PC-3 (cell line): ENCODE results near the gene SGMS1.

ENCODE experiments used
- CTCF ChIP-seq: fragments of 300-600 bp; sonication (generic); conservative IDR thresholded peaks from 2 replicates; pipeline ENCODE4 v1.5.1; 2017; ENCODE audit warnings: antibody characterized with exemption, low read depth, mild to moderate bottlenecking, low read length
- EZH2phosphoT487 ChIP-seq: fragments of 300-600 bp; sonication (generic); IDR thresholded peaks from 2 replicates; pipeline ENCODE4 v1.6.1; 2018; ENCODE audit warnings: mild to moderate bottlenecking, antibody characterized with exemption, low read length, borderline replicate concordance

GRCh38 chr10:50447691-50448090 is 176.1 kb downstream of the SGMS1 start:
- TF ChIP-seq CTCF, result no peak
- no peak for TF ChIP-seq EZH2phosphoT487
